Measurements from ENCODE around the gene PRPS1. TPM values are rescaled to one million over a fixed set of nuclear protein-coding genes. Genes with fewer than 3 reads are reported as not detected.

PRPS1 gene
- total RNA-seq, 1 experiment from 2014 or later = 37.8 TPM

Other genes with a start within 250 kb of the PRPS1 start
- 0.03 TPM in 2 replicates for gene FRMPD3, start 178.9 kb upstream of the PRPS1 start, total RNA-seq (2014; rRNA removed; shearing (Covaris generic))
- 54.6 and 63.5 TPM in 2 replicates for gene TSC22D3, start 147.3 kb downstream of the PRPS1 start, total RNA-seq (2014; rRNA removed; shearing (Covaris generic))
- not detected in 2 replicates for gene NCBP2L, start 149.2 kb downstream of the PRPS1 start, total RNA-seq (2014; rRNA removed; shearing (Covaris generic))
- 0.58 and 1.2 TPM in 2 replicates for gene MID2, start 197.4 kb downstream of the PRPS1 start, total RNA-seq (2014; rRNA removed; shearing (Covaris generic))